GM23248 (cell line): Measurements from ENCODE around the gene BECN2. TPM values are rescaled to one million over a fixed set of nuclear protein-coding genes. Genes with fewer than 3 reads are reported as not detected.

Experiments used
- DNase-seq: peaks from one replicate; pipeline ENCODE4 v3.0.0-alpha.2; 2015
- H2AFZ ChIP-seq: fragments of 200-600 bp; sonication (generic); 2 replicates; pipeline ENCODE4 v1.6.1; 2016; ENCODE audit warnings: antibody characterized with exemption
- H3F3A ChIP-seq: fragments of 200-600 bp; sonication (generic); 2 replicates; pipeline ENCODE4 v1.6.1; 2016; ENCODE audit warnings: mild to moderate bottlenecking, antibody characterized with exemption, mixed run types; ENCODE audit not compliant: insufficient read depth
- H3K27ac ChIP-seq: fragments of 200-600 bp; sonication (generic); 2 replicates; pipeline ENCODE4 v1.5.1; 2016; ENCODE audit warnings: mild to moderate bottlenecking
- H3K27me3 ChIP-seq: fragments of 200-600 bp; sonication (generic); replicated peaks from 2 replicates; pipeline ENCODE4 v1.6.1; 2016; ENCODE audit warnings: mild to moderate bottlenecking; ENCODE audit not compliant: insufficient read depth
- H3K36me3 ChIP-seq: fragments of 200-600 bp; sonication (generic); 2 replicates; pipeline ENCODE4 v1.6.1; 2016; ENCODE audit warnings: low read depth, mild to moderate bottlenecking
- H3K4me1 ChIP-seq: fragments of 200-600 bp; sonication (generic); 2 replicates; pipeline ENCODE4 v1.6.1; 2016; ENCODE audit warnings: mild to moderate bottlenecking; ENCODE audit not compliant: insufficient read depth
- H3K4me2 ChIP-seq: fragments of 200-600 bp; sonication (generic); one replicate; pipeline ENCODE4 v1.6.1; 2016; ENCODE audit warnings: mild to moderate bottlenecking; ENCODE audit not compliant: unreplicated experiment
- H3K4me3 ChIP-seq: fragments of 200-600 bp; sonication (generic); 2 replicates; pipeline ENCODE4 v1.5.1; 2016; ENCODE audit warnings: mild to moderate bottlenecking
- H3K79me2 ChIP-seq: fragments of 200-600 bp; sonication (generic); 2 replicates; pipeline ENCODE4 v1.6.1; 2016; ENCODE audit warnings: mild to moderate bottlenecking; ENCODE audit not compliant: insufficient read depth
- H3K9ac ChIP-seq: fragments of 200-600 bp; sonication (generic); 2 replicates; pipeline ENCODE4 v1.6.1; 2016; ENCODE audit warnings: mild to moderate bottlenecking
- H3K9me2 ChIP-seq: fragments of 200-600 bp; sonication (generic); 2 replicates; pipeline ENCODE4 v1.6.1; 2016; ENCODE audit warnings: mixed run types, mild to moderate bottlenecking, moderate library complexity; ENCODE audit not compliant: insufficient read depth
- H3K9me3 ChIP-seq: fragments of 200-600 bp; sonication (generic); one replicate; pipeline ENCODE4 v1.6.1; 2017; ENCODE audit warnings: low read depth
- H4K20me1 ChIP-seq: fragments of 200-600 bp; sonication (generic); 2 replicates; pipeline ENCODE4 v1.6.0; 2016; ENCODE audit not compliant: insufficient read depth
- EZH2 ChIP-seq: fragments of 200-600 bp; sonication (generic); IDR thresholded peaks from 2 replicates; pipeline ENCODE4 v1.6.1; 2018; ENCODE audit warnings: antibody characterized with exemption, mild to moderate bottlenecking; ENCODE audit not compliant: insufficient read depth, poor library complexity, severe bottlenecking
- EZH2phosphoT487 ChIP-seq: fragments of 200-600 bp; sonication (generic); IDR thresholded peaks from 2 replicates; pipeline ENCODE4 v1.6.1; 2018; ENCODE audit warnings: antibody characterized with exemption, moderate library complexity, mild to moderate bottlenecking, low read depth; ENCODE audit not compliant: insufficient read depth
- WGBS, 2 experiments: methylation state at CpG; one replicate each; pipeline ENCODE4 v1.1.6; 2015 to 2017; ENCODE audit warnings: low lambda C conversion rate in 2 of 2, low coverage in 1 of 2; ENCODE audit errors: missing lambda C conversion rate in 2 of 2; 5-methylcytosine and 5-hydroxymethylcytosine counted together
- in situ Hi-C: fragments of 300-500 bp; cut with MboI; formaldehyde crosslinking; loops from 2 replicates; pipeline ENCODE4 v1.15.0; 2020
- polyA plus RNA-seq: library from polyadenylated mRNA; unstranded; fragments of >200 nt; fragmentation: Nextera tagmentation; extraction: Ambion mirVana; gene quantifications from 2 replicates; pipeline ENCODE4 v1.2.1, GENCODE V29; 2016
- total RNA-seq: library from RNA; depleted of rRNA; stranded (reverse); fragments of >200 nt; shearing (Covaris generic); gene quantifications from 2 replicates; pipeline ENCODE4 v1.2.3, GENCODE V29; 2014

The BECN2 gene
- total and polyA plus RNA-seq, 2 experiments from 2014 or later = not detected

GRCh38 chr1:241924080-241924808, 33.3 kb upstream of the BECN2 start:
- H3K36me3 ChIP-seq = no peaks in the 10 kb centered on the region
- H2AFZ ChIP-seq = no peak overlapping the region
- H3K4me1 ChIP-seq = no peaks in the 10 kb centered on the region
- H3K9ac ChIP-seq = no peak overlapping the region
- in situ Hi-C loops = no loop called here
- H3F3A ChIP-seq = no peaks in the 10 kb centered on the region
- H3K27ac ChIP-seq = no peak overlapping the region
- H3K27me3 ChIP-seq = no peaks in the 10 kb centered on the region
- H3K9me2 ChIP-seq = no peaks in the 10 kb centered on the region
- no peak overlapping the region for H3K4me2 ChIP-seq
- H3K9me3 ChIP-seq = no peaks in the 10 kb centered on the region
- 87 to 90% methylated on average over 10 of the region's 10 CpGs for WGBS, 2 experiments
- no peak overlapping the region for H3K4me3 ChIP-seq
- no peaks in the 10 kb centered on the region for H4K20me1 ChIP-seq
- DNase-seq = no peak
- no peaks in the 10 kb centered on the region for H3K79me2 ChIP-seq
- TF ChIP-seq EZH2phosphoT487 (no peak), EZH2 (no peak)

GRCh38 chr1:241926141-241926540, 31.4 kb upstream of the BECN2 start:
- no peak for TF ChIP-seq EZH2
- TF ChIP-seq EZH2phosphoT487 = no peak
- Histone ChIP-seq H2AFZ (no peak overlapping the region), H3K79me2 (no peaks in the 10 kb centered on the region), H3K4me1 (no peaks in the 10 kb centered on the region), H3K27me3 (no peaks in the 10 kb centered on the region), H3K4me2 (no peak overlapping the region), H3K9me3 (no peaks in the 10 kb centered on the region), H3F3A (no peaks in the 10 kb centered on the region), H3K4me3 (no peak overlapping the region), H3K9me2 (no peaks in the 10 kb centered on the region), H3K36me3 (no peaks in the 10 kb centered on the region), H4K20me1 (no peaks in the 10 kb centered on the region), H3K27ac (no peak overlapping the region), H3K9ac (no peak overlapping the region)
- WGBS, 2 experiments = 73 to 83% methylated on average over 5 of the region's 5 CpGs
- DNase-seq = no peak
- in situ Hi-C loops = no loop called here

- no peak for DNase-seq
- Histone ChIP-seq H3K4me1 (no peaks in the 10 kb centered on the region), H3K79me2 (no peaks in the 10 kb centered on the region), H3K9ac (no peak overlapping the region), H3K4me2 (no peak overlapping the region), H3K9me2 (no peaks in the 10 kb centered on the region), H3K4me3 (no peak overlapping the region), H3K27me3 (no peaks in the 10 kb centered on the region), H3K9me3 (no peaks in the 10 kb centered on the region), H2AFZ (no peak overlapping the region), H4K20me1 (no peaks in the 10 kb centered on the region), H3K36me3 (no peaks in the 10 kb centered on the region), H3K27ac (no peak overlapping the region), H3F3A (no peaks in the 10 kb centered on the region)
- in situ Hi-C loops = no loop called here
- 62 to 70% methylated on average over 4 of the region's 4 CpGs for WGBS, 2 experiments
- TF ChIP-seq EZH2 (no peak), EZH2phosphoT487 (no peak)
These were observed 30.2 kb upstream of the BECN2 start for GRCh38 chr1:241927321-241927720.

GRCh38 chr1:241932845-241933244, 24.7 kb upstream of the BECN2 start:
- no peaks in the 10 kb centered on the region for H3K9me3 ChIP-seq
- H3K36me3 ChIP-seq = no peaks in the 10 kb centered on the region
- in situ Hi-C loops = no loop called here
- no peaks in the 10 kb centered on the region for H4K20me1 ChIP-seq
- no peaks in the 10 kb centered on the region for H3K79me2 ChIP-seq
- TF ChIP-seq EZH2 = no peak
- no peak overlapping the region for H2AFZ ChIP-seq
- H3K4me1 ChIP-seq = 0 out of 2 replicates have a peak, but pooled peaks cover 7% of the 10 kb centered on the region
- H3K27ac ChIP-seq = no peak overlapping the region
- no peaks in the 10 kb centered on the region for H3K27me3 ChIP-seq
- no peak overlapping the region for H3K9ac ChIP-seq
- H3K4me3 ChIP-seq = no peak overlapping the region
- H3K4me2 ChIP-seq = no peak overlapping the region
- H3F3A ChIP-seq = no peaks in the 10 kb centered on the region
- no peaks in the 10 kb centered on the region for H3K9me2 ChIP-seq
- 88 to 89% methylated on average over 6 of the region's 6 CpGs for WGBS, 2 experiments
- DNase-seq = no peak
